Measurements from ENCODE around the gene SLC6A7.

SLC6A7 gene

GRCh38 chr5:150181766-150182545 lies 7.9 kb upstream of the SLC6A7 start:
- no peak overlapping the region for H3K27ac ChIP-seq
- no peak for TF ChIP-seq CTCF (conservative IDR thresholded peaks at IDR 0.05)

GRCh38 chr5:150182774-150183173 lies 7.1 kb upstream of the SLC6A7 start:
- H3K27ac ChIP-seq: no peak overlapping the region
- TF ChIP-seq CTCF (conservative IDR thresholded peaks at IDR 0.05): no peak

- H3K27ac ChIP-seq: no peak overlapping the region
- no peak for TF ChIP-seq CTCF (conservative IDR thresholded peaks at IDR 0.05)
Measured at GRCh38 chr5:150183436-150183835, 6.4 kb upstream of the SLC6A7 start.

GRCh38 chr5:150184006-150184405 lies 5.9 kb upstream of the SLC6A7 start:
- no peak overlapping the region for H3K27ac ChIP-seq
- TF ChIP-seq CTCF (conservative IDR thresholded peaks at IDR 0.05): no peak

- TF ChIP-seq CTCF (conservative IDR thresholded peaks at IDR 0.05): no peak
- peak overlapping the region; percentile 14; the same call in 1 of the 2 replicates for H3K27ac ChIP-seq
Measured at GRCh38 chr5:150184990-150185912, 4.6 kb upstream of the SLC6A7 start.

- TF ChIP-seq CTCF (conservative IDR thresholded peaks at IDR 0.05): no peak
- H3K27ac ChIP-seq: no peak overlapping the region
Measured at GRCh38 chr5:150186137-150186536, 3.7 kb upstream of the SLC6A7 start.

GRCh38 chr5:150186897-150187296 lies 3.0 kb upstream of the SLC6A7 start:
- no peak overlapping the region for H3K27ac ChIP-seq
- TF ChIP-seq CTCF (conservative IDR thresholded peaks at IDR 0.05): no peak
